Adrenal gland (tissue), 5 donors: ENCODE measurements around the gene TPK1.

ENCODE experiments used
- POLR2A ChIP-seq, 2 donors: fragments of 450-650 bp; IDR thresholded peaks; one replicate each; pipeline ENCODE4 v1.6.1; 2017; ENCODE audit warnings: antibody characterized with exemption in 2 of 2, mild to moderate bottlenecking in 2 of 2, moderate library complexity in 1 of 2
- TF ChIP-seq, protein P1 (sequence below), 6 experiments: fragments of 450-650 bp in 4 of 6; fragments of 200-600 bp in 2 of 6; sonication (generic) in 1 of 6; IDR thresholded peaks; 1 replicate in 5 of 6; 2 replicates in 1 of 6; pipeline versions ENCODE4 v1.5.1 to v1.8.0; 2016 to 2021; ENCODE audit warnings: antibody characterized with exemption in 6 of 6, mild to moderate bottlenecking in 2 of 6, moderate library complexity in 1 of 6
- donor health status: DM: no; HTN: no; CAD: no.

DNA sequence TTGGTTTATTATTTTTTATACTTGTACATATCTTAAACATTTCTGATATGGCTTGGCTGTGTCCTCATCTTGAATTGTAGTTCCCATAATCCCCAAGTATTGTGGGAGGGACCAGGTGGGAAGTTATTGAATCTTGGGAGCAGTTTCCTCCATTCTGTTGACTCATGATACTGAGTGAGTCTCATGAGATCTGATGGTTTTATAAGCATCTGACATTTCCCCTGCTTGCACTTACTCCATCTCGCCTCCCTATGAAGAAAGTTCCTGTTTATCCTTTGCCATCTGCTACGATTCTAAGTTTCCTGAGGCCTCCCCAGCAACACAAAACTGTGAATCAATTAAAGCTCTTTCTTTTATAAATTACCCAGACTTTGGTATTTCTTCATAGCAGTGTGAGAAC lies 207.7 kb downstream of the TPK1 start:
- TF ChIP-seq, protein P1, sequence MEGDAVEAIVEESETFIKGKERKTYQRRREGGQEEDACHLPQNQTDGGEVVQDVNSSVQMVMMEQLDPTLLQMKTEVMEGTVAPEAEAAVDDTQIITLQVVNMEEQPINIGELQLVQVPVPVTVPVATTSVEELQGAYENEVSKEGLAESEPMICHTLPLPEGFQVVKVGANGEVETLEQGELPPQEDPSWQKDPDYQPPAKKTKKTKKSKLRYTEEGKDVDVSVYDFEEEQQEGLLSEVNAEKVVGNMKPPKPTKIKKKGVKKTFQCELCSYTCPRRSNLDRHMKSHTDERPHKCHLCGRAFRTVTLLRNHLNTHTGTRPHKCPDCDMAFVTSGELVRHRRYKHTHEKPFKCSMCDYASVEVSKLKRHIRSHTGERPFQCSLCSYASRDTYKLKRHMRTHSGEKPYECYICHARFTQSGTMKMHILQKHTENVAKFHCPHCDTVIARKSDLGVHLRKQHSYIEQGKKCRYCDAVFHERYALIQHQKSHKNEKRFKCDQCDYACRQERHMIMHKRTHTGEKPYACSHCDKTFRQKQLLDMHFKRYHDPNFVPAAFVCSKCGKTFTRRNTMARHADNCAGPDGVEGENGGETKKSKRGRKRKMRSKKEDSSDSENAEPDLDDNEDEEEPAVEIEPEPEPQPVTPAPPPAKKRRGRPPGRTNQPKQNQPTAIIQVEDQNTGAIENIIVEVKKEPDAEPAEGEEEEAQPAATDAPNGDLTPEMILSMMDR (IDR thresholded peaks at IDR 0.05): no peak
- no peak for TF ChIP-seq POLR2A (IDR thresholded peaks at IDR 0.05)
